Stimulated activated CD4-positive, alpha-beta T cell treated with anti-CD3 and anti-CD28 coated beads, Interleukin-1b, Interleukin-23, amount 100 ng/mL, for 4 hours (primary cell): Measurements from ENCODE around the gene SPINK5.
"Not testable (repeated sequence)": the region's sequence is repeated elsewhere in the genome, so short reads cannot be mapped to it uniquely, and the experiment has no call there.

Experiments used
- DNase-seq, 2 donors: peaks; one replicate each; pipeline ENCODE4 v3.0.0-alpha.2; 2020; ENCODE audit warnings: low read depth in 2 of 2

SPINK5 gene, protein sequence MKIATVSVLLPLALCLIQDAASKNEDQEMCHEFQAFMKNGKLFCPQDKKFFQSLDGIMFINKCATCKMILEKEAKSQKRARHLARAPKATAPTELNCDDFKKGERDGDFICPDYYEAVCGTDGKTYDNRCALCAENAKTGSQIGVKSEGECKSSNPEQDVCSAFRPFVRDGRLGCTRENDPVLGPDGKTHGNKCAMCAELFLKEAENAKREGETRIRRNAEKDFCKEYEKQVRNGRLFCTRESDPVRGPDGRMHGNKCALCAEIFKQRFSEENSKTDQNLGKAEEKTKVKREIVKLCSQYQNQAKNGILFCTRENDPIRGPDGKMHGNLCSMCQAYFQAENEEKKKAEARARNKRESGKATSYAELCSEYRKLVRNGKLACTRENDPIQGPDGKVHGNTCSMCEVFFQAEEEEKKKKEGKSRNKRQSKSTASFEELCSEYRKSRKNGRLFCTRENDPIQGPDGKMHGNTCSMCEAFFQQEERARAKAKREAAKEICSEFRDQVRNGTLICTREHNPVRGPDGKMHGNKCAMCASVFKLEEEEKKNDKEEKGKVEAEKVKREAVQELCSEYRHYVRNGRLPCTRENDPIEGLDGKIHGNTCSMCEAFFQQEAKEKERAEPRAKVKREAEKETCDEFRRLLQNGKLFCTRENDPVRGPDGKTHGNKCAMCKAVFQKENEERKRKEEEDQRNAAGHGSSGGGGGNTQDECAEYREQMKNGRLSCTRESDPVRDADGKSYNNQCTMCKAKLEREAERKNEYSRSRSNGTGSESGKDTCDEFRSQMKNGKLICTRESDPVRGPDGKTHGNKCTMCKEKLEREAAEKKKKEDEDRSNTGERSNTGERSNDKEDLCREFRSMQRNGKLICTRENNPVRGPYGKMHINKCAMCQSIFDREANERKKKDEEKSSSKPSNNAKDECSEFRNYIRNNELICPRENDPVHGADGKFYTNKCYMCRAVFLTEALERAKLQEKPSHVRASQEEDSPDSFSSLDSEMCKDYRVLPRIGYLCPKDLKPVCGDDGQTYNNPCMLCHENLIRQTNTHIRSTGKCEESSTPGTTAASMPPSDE

DNA sequence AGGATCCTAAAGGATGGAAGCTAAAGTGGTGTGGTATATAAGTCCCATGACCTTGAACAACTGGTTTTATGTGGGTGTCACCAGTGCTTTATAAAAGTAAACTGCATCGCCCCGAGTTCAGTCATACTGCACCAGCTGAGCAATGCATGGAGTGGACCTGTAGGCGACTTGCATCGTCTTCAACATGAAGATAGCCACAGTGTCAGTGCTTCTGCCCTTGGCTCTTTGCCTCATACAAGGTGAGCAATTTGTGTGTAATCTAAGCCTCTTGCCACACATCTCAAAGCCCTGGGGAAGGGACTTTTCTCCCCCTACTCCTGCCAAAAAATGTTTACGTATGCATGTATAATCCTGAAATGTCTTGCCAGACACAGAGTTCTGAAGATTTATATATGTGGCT lies at the start of gene SPINK5:
SPINK5 (plus strand) TSS at position 120 of the 400 bp plus-strand sequence; CDS start at position 185, 65 bp downstream.
- DNase-seq = no peak

GRCh38 chr5:148014276-148014675 lies 49.5 kb upstream of the SPINK5 start:
- DNase-seq = no peak

DNA sequence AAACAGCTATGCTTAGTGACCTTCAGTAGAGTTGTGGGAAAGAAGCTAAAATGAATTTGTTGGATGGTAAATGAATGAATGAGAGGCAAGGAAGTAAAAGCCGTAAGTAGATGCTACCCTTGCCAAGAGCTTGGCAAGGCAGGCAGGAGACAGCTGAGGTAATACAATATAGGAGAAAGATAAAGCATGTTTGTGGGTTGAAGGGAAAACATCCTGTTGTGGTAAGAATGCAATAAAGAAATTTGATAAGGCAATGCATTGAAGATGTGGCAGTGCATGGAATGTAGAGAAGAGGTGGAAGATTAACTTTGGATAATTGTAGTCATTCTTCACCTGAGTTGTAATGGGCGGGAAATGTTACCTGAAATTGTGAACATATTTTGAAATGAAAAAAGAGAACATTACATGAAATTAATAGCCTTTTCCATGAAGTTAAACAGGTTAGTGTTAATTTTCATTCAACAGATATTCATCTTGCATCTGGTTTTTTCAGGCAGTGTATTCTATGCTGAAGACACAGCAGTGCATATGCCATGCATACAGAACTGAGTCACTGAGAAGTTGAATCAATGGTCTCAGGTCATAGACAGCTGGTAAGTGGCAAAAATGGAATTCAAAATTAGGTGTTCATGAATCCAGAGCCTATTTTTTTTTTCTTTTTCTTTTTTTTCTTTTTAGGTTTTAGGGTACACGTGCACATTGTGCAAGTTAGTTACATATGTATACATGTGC lies 43.4 kb upstream of the SPINK5 start:
- DNase-seq = no peak

GRCh38 chr5:148027505-148027904 lies 36.3 kb upstream of the SPINK5 start:
- no peak for DNase-seq

GRCh38 chr5:148029131-148029530 lies 34.6 kb upstream of the SPINK5 start:
- DNase-seq = no peak

- DNase-seq = no peak
Observed at GRCh38 chr5:148033134-148033533, 30.6 kb upstream of the SPINK5 start.

DNA sequence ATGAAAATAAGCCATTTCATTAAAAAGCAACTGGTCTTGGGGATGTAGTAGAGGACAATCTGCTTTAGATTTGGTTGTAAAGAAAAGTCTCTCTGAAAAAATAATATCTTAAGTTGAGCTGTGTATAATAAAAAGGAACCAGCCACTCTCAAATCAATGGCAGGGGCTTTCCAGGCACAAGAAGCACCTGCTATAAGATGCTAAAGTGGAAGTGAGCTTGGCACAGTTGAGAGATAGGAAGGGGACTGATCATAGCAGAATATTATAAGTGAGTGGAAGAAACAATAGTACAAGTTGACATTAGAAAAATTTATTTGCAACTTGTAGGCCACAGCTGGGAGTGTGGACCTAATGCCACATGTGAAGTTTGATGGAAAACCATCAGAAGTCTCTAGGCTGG lies 28.1 kb upstream of the SPINK5 start:
- DNase-seq = no peak

DNA sequence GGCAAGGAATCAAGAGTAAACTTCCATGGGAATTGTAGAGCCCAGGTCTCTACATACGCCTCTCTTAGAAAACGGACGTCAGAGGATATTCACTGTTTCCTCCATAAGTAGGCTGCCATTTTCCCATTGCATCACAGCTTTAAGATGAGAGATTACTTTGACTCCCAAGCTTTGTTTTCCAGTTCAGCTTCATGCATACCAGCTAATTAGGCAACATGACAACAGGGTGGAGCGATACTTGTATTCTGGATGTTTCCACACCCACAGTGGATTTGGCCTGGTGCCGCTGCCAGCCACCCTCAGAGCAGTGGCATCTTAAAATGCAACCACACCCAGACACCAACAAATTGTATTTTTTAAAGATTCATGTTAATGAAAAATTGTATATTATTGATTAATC lies 20.9 kb upstream of the SPINK5 start:
- DNase-seq = no peak

- no peak for DNase-seq
Observed at GRCh38 chr5:148043705-148044104, 20.1 kb upstream of the SPINK5 start.

GRCh38 chr5:148055160-148055559 lies 8.6 kb upstream of the SPINK5 start:
- not testable (repeated sequence) for DNase-seq

DNA sequence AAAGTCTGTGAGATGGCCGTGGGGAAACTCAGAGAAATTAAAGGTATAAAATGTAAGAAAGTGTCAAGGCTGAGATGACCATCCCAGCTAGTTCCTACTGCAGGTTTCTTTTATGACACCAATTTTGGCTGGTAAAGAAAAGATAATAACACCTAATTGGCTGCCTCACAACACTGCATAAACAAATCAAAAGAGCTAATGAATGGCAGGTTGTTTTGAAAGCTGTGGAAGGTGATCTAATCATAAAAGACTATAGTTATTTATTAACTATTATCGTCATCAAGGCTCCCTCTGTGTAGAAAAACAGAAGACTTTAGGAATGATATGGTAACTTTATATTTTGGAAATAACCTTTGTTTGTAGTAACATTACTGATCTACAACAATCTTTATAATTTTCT lies 3.5 kb upstream of the SPINK5 start:
- no peak for DNase-seq

DNA sequence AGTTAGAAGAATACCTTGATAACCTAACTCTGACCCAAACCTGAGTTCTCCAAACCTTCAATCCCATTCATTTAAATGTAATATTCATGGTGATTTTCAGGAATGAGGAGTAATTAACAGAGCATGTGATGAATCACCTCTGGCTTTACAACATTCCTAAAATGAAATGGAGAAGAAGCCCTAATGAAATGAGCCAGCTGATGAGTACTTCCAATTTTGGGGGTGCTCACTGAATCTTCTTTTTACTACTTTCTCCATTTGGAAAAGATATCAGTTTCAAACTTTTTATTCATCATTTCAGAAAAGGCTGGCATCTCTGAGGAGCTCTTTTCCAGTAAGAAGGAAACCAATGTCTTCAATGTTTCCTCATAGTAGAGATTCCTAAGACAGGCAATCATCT lies 2.9 kb upstream of the SPINK5 start:
- DNase-seq = no peak

GRCh38 chr5:148070621-148071020 lies 6.8 kb downstream of the SPINK5 start:
- no peak for DNase-seq

- no peak for DNase-seq
Observed at GRCh38 chr5:148072207-148072606, 8.4 kb downstream of the SPINK5 start.

- no peak for DNase-seq
Observed at GRCh38 chr5:148075529-148075928, 11.7 kb downstream of the SPINK5 start.

GRCh38 chr5:148083203-148083602 lies 19.4 kb downstream of the SPINK5 start:
- no peak for DNase-seq

DNA sequence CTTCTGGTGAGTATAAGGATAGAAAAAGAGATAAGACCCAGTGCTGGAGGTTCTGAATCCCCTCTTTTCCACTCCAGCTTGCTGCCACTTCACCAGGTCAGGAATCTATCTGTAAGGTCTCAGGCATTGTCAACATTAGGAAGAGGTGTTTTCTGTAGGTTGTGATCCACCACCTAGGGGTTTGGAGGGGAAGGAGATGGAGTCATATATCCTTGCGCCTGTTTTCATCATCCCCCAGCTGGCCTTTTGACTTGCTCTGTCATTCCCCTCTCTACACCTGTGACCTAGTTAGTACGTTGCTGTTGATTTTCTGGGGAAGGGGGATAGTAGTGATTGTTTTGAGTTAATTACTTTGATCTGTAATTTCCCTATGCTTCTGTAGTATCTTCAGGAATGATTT lies 20.5 kb downstream of the SPINK5 start:
- DNase-seq = no peak

DNA sequence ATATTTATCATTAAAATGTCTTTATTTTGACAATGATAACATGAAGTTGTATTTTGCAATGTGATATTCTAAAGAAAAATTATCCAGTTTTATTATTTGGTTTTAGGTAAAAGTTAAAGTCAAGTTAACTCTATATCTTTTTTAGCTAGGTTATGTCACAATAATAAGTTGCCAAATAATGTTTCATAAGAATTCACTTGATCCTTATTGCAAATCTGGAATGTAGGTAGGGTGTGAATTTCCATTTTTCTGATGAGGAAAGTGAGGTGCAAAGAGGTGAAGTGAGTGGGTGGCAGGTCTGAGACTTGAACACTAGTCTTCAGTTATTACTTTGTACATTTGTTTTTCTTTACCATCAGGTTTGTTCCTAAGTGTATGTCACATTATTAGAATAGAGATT lies 21.5 kb downstream of the SPINK5 start:
- DNase-seq = no peak

DNA sequence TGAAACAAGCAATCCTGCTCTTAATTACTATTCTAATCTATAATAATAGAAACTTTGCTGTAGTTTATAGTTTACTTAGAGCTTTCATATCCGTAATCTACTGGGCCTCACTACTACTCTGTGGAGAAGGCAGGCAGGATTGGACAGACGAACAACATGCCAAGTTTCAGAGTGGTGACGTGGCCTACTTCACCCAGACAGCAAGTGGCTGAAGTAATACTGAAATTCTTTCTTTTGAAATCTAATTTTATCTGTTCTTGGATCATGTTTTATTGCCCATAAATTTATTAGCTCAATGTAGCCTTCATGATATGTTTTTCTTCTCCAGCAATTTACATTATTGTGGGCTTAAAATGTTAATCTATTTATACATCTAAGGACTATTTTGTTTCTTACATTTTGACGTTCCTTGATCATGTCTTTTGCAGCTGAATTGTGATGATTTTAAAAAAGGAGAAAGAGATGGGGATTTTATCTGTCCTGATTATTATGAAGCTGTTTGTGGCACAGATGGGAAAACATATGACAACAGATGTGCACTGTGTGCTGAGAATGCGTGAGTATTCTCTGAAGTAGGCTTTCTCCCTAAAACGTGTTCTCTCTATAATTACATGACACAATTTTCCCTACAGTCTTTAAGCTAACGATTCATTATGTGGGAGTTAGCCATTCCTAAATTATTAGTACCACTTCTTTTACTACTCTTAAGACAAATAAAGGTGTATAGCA lies 22.4 kb downstream of the SPINK5 start:
- DNase-seq = no peak

GRCh38 chr5:148090146-148090772 lies 26.5 kb downstream of the SPINK5 start:
- no peak for DNase-seq
